Keratinocyte (primary cell): ENCODE data around the gene SDK2. TPM values are rescaled to one million over a fixed set of nuclear protein-coding genes. Genes with fewer than 3 reads are reported as not detected.

ENCODE experiments used
- DNase-seq: peaks from one replicate; pipeline ENCODE4 v3.0.0-alpha.2; 2011; ENCODE audit warnings: low read depth, missing footprints, low spot score
- FAIRE-seq: peaks from 2 replicates; lab custom pipeline; 2011; peaks lifted over from hg19 to GRCh38; lab: Jason Lieb, UNC
- H2AFZ ChIP-seq: 2 replicates; pipeline ENCODE4 v1.6.0; 2012; ENCODE audit warnings: low read length, control low read depth, inconsistent platforms; ENCODE audit not compliant: control insufficient read depth
- H3K27ac ChIP-seq: 2 replicates; pipeline ENCODE4 v1.5.1; 2011; ENCODE audit warnings: low read length; ENCODE audit not compliant: control insufficient read depth, insufficient read depth
- H3K27me3 ChIP-seq: 3 replicates; pipeline ENCODE4 v1.6.0; 2011; ENCODE audit warnings: low read length; ENCODE audit not compliant: control insufficient read depth, insufficient read depth; ENCODE audit errors: extremely low read depth
- H3K36me3 ChIP-seq, 2 experiments: 2 replicates in 1 of 2; 3 replicates in 1 of 2; pipeline ENCODE4 v1.5.1; 2011; ENCODE audit warnings: low read length in 2 of 2, mild to moderate bottlenecking in 1 of 2; ENCODE audit not compliant: control insufficient read depth in 2 of 2, insufficient read depth in 2 of 2; ENCODE audit errors: extremely low read depth in 1 of 2
- H3K4me1 ChIP-seq: 3 replicates; pipeline ENCODE4 v1.5.1; 2011; ENCODE audit warnings: low read length; ENCODE audit not compliant: control insufficient read depth, insufficient read depth; ENCODE audit errors: extremely low read depth
- H3K4me2 ChIP-seq: 3 replicates; pipeline ENCODE4 v1.6.0; 2011; ENCODE audit warnings: low read depth, low read length; ENCODE audit not compliant: control insufficient read depth, insufficient read depth; ENCODE audit errors: extremely low read depth
- H3K4me3 ChIP-seq, 3 experiments: fragments of 200-600 bp in 1 of 3; sonication (generic) in 1 of 3; 2 replicates in 2 of 3; 3 replicates in 1 of 3; pipeline ENCODE4 v1.5.1; 2011 to 2016; ENCODE audit warnings: low read length in 3 of 3, mild to moderate bottlenecking in 3 of 3, control low read depth in 2 of 3, inconsistent platforms in 1 of 3, low read depth in 1 of 3, mixed read lengths in 1 of 3, mixed run types in 1 of 3, moderate library complexity in 1 of 3; ENCODE audit not compliant: control insufficient read depth in 2 of 3, insufficient read depth in 2 of 3; ENCODE audit errors: extremely low read depth in 1 of 3
- H3K79me2 ChIP-seq: 2 replicates; pipeline ENCODE4 v1.6.0; 2012; ENCODE audit warnings: low read length; ENCODE audit not compliant: control insufficient read depth, insufficient read depth
- H3K9ac ChIP-seq: 3 replicates; pipeline ENCODE4 v1.6.0; 2011; ENCODE audit warnings: low read length; ENCODE audit not compliant: control insufficient read depth, insufficient read depth; ENCODE audit errors: extremely low read depth
- H3K9me1 ChIP-seq: 3 replicates; pipeline ENCODE4 v1.6.0; 2011; ENCODE audit warnings: low read length; ENCODE audit not compliant: control insufficient read depth, insufficient read depth; ENCODE audit errors: extremely low read depth
- H3K9me3 ChIP-seq: 2 replicates; pipeline ENCODE4 v1.5.1; 2012; ENCODE audit warnings: low read depth, low read length; ENCODE audit not compliant: control insufficient read depth
- H4K20me1 ChIP-seq: 3 replicates; pipeline ENCODE4 v1.6.0; 2011; ENCODE audit warnings: low read length; ENCODE audit not compliant: control insufficient read depth, insufficient read depth; ENCODE audit errors: extremely low read depth
- EZH2 ChIP-seq: IDR thresholded peaks from one replicate; pipeline ENCODE4 v1.6.1; 2012; ENCODE audit warnings: inconsistent platforms, mild to moderate bottlenecking, low read length, moderate library complexity
- dilution Hi-C: fragments of 300-500 bp; cut with MboI; formaldehyde crosslinking; loops from one replicate; pipeline ENCODE4 v1.7.0; 2020; ENCODE audit warnings: low sequenced_read_pairs; ENCODE audit not compliant: extremely low pct_ligation_motif_present
- polyA plus RNA-seq, 5 experiments: library from polyadenylated mRNA; depleted of rRNA in 3 of 5; stranded (reverse) in 3 of 5; stranded (forward) in 1 of 5; unstranded in 1 of 5; fragments of >200 nt; gene quantifications; 1 replicate in 1 of 5; 2 replicates in 3 of 5; 3 replicates in 1 of 5; pipeline versions ENCODE4 v1.2.1 to v1.2.3, GENCODE V29; 2011 to 2012; ENCODE audit warnings: missing spikeins in 2 of 5, low read depth in 1 of 5, low replicate concordance in 1 of 5
- TF ChIP-seq, protein P1 (sequence below), 3 experiments: IDR thresholded peaks in 1 of 3; conservative IDR thresholded peaks in 1 of 3; optimal IDR thresholded peaks in 1 of 3; 2 replicates in 2 of 3; 3 replicates in 1 of 3; pipeline versions ENCODE3 to v1.5.1; 2011; ENCODE audit warnings: low read length in 3 of 3, mild to moderate bottlenecking in 3 of 3, moderate library complexity in 2 of 3, control low read depth in 1 of 3, inconsistent platforms in 1 of 3; ENCODE audit not compliant: insufficient read depth in 2 of 3; ENCODE audit errors: extremely low read depth in 1 of 3

Gene SDK2
- polyA plus RNA-seq, 1 donor (not counting 4 experiments of a cell fraction or from before 2014, with no cell fraction given) = 1.8 TPM

DNA sequence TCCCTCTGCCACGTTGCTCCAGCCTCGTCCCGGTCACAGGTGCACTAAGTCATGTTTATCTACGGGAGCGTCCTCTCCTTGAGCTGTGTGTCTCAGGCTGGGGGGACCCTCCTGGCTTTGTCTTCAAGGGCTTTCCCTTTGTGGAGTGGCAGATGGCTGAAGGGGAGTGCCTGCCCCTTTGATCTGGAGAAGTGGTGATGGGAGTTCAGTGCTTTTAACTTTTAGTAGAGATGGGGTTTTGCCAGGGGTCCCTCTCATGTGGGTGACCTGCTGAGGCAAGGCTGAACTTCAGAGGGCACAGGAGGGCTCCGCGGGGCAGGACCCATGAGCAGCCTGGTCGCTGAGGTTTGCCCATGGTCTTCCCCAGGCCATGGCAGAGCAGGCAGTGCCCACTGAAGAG, 259.3 kb downstream of the SDK2 start:
- dilution Hi-C loops = no loop called here
- H3K9ac ChIP-seq = no peak overlapping the region
- H3K27me3 ChIP-seq = peaks cover 6% of the 10 kb centered on the region

DNA sequence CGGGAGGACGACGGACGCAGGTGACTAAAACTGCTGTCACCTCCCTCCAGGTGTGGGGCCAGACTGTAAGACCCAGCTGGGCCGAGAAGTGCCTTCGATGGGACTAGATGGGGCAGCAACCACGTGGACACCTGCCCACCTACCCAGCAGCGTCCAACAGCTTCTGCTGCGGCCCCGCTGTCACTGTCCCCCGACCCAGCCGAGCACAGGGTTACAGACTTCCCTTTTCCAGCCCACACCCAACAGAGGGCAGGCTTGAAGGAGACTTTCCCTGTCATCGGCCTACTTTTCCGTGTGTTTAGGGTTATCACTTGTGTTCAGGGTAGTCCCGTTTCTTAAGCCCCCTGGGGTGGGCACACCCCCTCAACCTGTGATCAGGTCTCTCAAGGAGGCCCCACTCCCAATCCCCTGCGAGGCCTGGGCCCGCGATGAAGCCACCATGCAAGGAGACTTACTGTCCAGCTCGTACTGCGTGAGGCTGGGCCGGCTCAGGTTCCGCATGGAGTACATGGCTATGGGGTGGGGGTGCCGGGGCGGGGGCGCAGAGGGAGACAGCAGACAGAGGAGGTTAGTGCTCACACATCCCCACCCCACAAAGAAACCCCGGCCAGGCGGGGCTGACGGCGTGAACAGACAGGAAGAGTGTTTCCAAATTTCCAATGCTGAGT, 263.7 kb downstream of the SDK2 start:
- Histone ChIP-seq H3K27ac (no peak overlapping the region), H3K4me2 (no peak overlapping the region), H3K9ac (no peak overlapping the region), H3K79me2 (no peaks in the 10 kb centered on the region), H3K4me1 (peaks cover 3% of the 10 kb centered on the region), H3K9me1 (no peaks in the 10 kb centered on the region), H2AFZ (no peak overlapping the region), H3K27me3 (peaks cover 9% of the 10 kb centered on the region), H4K20me1 (no peaks in the 10 kb centered on the region), H3K9me3 (no peaks in the 10 kb centered on the region), H3K4me3 (no peak overlapping the region), H3K36me3 (peaks cover 0 to 4% of the 10 kb centered on the region in 2 experiments)
- dilution Hi-C loops = no loop called here
- no peak for TF ChIP-seq EZH2
- TF ChIP-seq, protein P1, sequence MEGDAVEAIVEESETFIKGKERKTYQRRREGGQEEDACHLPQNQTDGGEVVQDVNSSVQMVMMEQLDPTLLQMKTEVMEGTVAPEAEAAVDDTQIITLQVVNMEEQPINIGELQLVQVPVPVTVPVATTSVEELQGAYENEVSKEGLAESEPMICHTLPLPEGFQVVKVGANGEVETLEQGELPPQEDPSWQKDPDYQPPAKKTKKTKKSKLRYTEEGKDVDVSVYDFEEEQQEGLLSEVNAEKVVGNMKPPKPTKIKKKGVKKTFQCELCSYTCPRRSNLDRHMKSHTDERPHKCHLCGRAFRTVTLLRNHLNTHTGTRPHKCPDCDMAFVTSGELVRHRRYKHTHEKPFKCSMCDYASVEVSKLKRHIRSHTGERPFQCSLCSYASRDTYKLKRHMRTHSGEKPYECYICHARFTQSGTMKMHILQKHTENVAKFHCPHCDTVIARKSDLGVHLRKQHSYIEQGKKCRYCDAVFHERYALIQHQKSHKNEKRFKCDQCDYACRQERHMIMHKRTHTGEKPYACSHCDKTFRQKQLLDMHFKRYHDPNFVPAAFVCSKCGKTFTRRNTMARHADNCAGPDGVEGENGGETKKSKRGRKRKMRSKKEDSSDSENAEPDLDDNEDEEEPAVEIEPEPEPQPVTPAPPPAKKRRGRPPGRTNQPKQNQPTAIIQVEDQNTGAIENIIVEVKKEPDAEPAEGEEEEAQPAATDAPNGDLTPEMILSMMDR (optimal IDR thresholded peaks at IDR 0.05 in 1 of 3, IDR thresholded peaks at IDR 0.05 in 1 of 3, conservative IDR thresholded peaks at IDR 0.05 in 1 of 3; ENCODE audit: extremely low read depth in 1 of 3, insufficient read depth in 2 of 3, low read length in 3 of 3) = no peak
- DNase-seq (no peak), FAIRE-seq (no peak)

More for the DNA sequence above, 259.3 kb downstream of the SDK2 start:
- Histone ChIP-seq H3K79me2 (no peaks in the 10 kb centered on the region), H3K4me2 (no peak overlapping the region), H3K4me3 (no peak overlapping the region), H3K36me3 (peaks cover 0 to 2% of the 10 kb centered on the region in 2 experiments), H4K20me1 (no peaks in the 10 kb centered on the region), H3K27ac (no peak overlapping the region), H3K9me1 (no peaks in the 10 kb centered on the region), H3K9me3 (no peaks in the 10 kb centered on the region), H3K4me1 (peaks cover under 1% of the 10 kb centered on the region), H2AFZ (no peak overlapping the region)
- no peak for DNase-seq
- TF ChIP-seq EZH2 = no peak
- TF ChIP-seq, protein P1 (optimal IDR thresholded peaks at IDR 0.05 in 1 of 3, IDR thresholded peaks at IDR 0.05 in 1 of 3, conservative IDR thresholded peaks at IDR 0.05 in 1 of 3; ENCODE audit: extremely low read depth in 1 of 3, insufficient read depth in 2 of 3, low read length in 3 of 3) = no peak
- no peak for FAIRE-seq
